Right renal cortex interstitium (tissue), 3 donors: ENCODE results near the gene PHF11. TPM values are rescaled to one million over a fixed set of nuclear protein-coding genes. Genes with fewer than 3 reads are reported as not detected.
"Not testable (repeated sequence)": the region's sequence is repeated elsewhere in the genome, so short reads cannot be mapped to it uniquely, and the experiment has no call there.

ENCODE experiments used
- DNase-seq, 3 donors: peaks; one replicate each; pipeline ENCODE4 v3.0.0-alpha.2; 2013; ENCODE audit warnings: low read depth in 3 of 3, low spot score in 2 of 3
- polyA plus RNA-seq, 3 donors: library from polyadenylated mRNA; unstranded; fragments of 120-200 nt; gene quantifications; one replicate each; pipeline ENCODE4 v1.2.1, GENCODE V29; 2013; ENCODE audit not compliant: insufficient read length in 3 of 3

Gene PHF11
- polyA plus RNA-seq, 3 donors = 30.1 to 34.8 (median 31.9) TPM

GRCh38 chr13:49543656-49544055 is 47.9 kb downstream of the PHF11 start:
- DNase-seq = no peak

- DNase-seq = no peak
Measured at GRCh38 chr13:49545661-49546060, 49.9 kb downstream of the PHF11 start.

GRCh38 chr13:49546561-49546960 is 50.8 kb downstream of the PHF11 start:
- DNase-seq = no peak

GRCh38 chr13:49549289-49549688 is 53.5 kb downstream of the PHF11 start:
- no peak for DNase-seq

GRCh38 chr13:49550942-49551644 is 55.3 kb downstream of the PHF11 start:
- DNase-seq = no peak

GRCh38 chr13:49553888-49554287 is 58.1 kb downstream of the PHF11 start:
- DNase-seq = no peak

GRCh38 chr13:49554387-49554786 is 58.6 kb downstream of the PHF11 start:
- no peak for DNase-seq

- no peak for DNase-seq
Measured at GRCh38 chr13:49559006-49559405, 63.3 kb downstream of the PHF11 start.

GRCh38 chr13:49560270-49561061 is 64.7 kb downstream of the PHF11 start:
- no peak for DNase-seq

GRCh38 chr13:49561062-49561410 is 65.3 kb downstream of the PHF11 start:
- DNase-seq = no peak

- no peak for DNase-seq
Measured at GRCh38 chr13:49563516-49563915, 67.8 kb downstream of the PHF11 start.

- not testable (repeated sequence) for DNase-seq
Measured at GRCh38 chr13:49565461-49565860, 69.7 kb downstream of the PHF11 start.

GRCh38 chr13:49566461-49566860 is 70.7 kb downstream of the PHF11 start:
- DNase-seq = no peak

- DNase-seq = no peak
Measured at GRCh38 chr13:49567491-49567890, 71.7 kb downstream of the PHF11 start.

- no peak for DNase-seq
Measured at GRCh38 chr13:49569993-49570689, 74.4 kb downstream of the PHF11 start.

GRCh38 chr13:49571299-49572240 is 75.8 kb downstream of the PHF11 start:
- no peak for DNase-seq
